Ovary (tissue), 9 donors: ENCODE results near the gene LRRC3. TPM values are rescaled to one million over a fixed set of nuclear protein-coding genes. Genes with fewer than 3 reads are reported as not detected.

Source experiments
- DNase-seq, 5 donors: peaks; one replicate each; pipeline ENCODE4 v3.0.0-alpha.2; 2019 to 2020
- H3K27ac ChIP-seq, 2 donors: fragments of 200-600 bp; one replicate each; pipeline versions ENCODE4 v1.5.1 to v1.8.0; 2019 to 2022
- H3K27me3 ChIP-seq: fragments of 200-600 bp; one replicate; pipeline ENCODE4 v1.8.0; 2022
- H3K36me3 ChIP-seq: fragments of 200-600 bp; sonication (generic); one replicate; pipeline ENCODE4 v1.5.1; 2019
- H3K4me1 ChIP-seq: one replicate; pipeline ENCODE4 v1.8.1; 2013; ENCODE audit warnings: mild to moderate bottlenecking, moderate library complexity; ENCODE audit not compliant: insufficient read depth
- H3K4me3 ChIP-seq: fragments of 200-600 bp; sonication (generic); one replicate; pipeline ENCODE4 v1.5.1; 2017
- H3K9me3 ChIP-seq, 2 donors: fragments of 200-600 bp in 1 of 2; sonication (generic) in 1 of 2; one replicate each; pipeline versions ENCODE4 v1.5.1 to v1.8.1; 2013 to 2019; ENCODE audit warnings: mild to moderate bottlenecking in 1 of 2, moderate library complexity in 1 of 2
- EP300 ChIP-seq: sonication (generic); formaldehyde crosslinking; IDR thresholded peaks from one replicate; pipeline ENCODE4 v1.6.1; 2017; ENCODE audit warnings: antibody characterized with exemption
- POLR2A ChIP-seq: fragments of 450-650 bp; IDR thresholded peaks from one replicate; pipeline ENCODE4 v1.6.1; 2017; ENCODE audit warnings: antibody characterized with exemption, mild to moderate bottlenecking, moderate library complexity
- WGBS, 3 donors: extraction: QIAGEN DNeasy Blood & Tissue Kit in 1 of 3; methylation state at CpG; one replicate each; pipeline versions ENCODE4 v1.1.5 to v1.1.7; 2013 to 2017; 5-methylcytosine and 5-hydroxymethylcytosine counted together
- intact Hi-C, 4 donors: fragments of 100-400 bp; cut with DNase I; formaldehyde crosslinking; loops; one replicate each; pipeline versions ENCODE4 v1.11.0 to v1.15.1; 2022 to 2023
- polyA plus RNA-seq, 2 donors: library from polyadenylated mRNA; stranded (reverse); fragments of 200-250 nt in 1 of 2; fragments of 350-450 nt in 1 of 2; fragmentation: Illumina TruSeq in 1 of 2; extraction: RNeasy Lipid Tissue Mini Kit (QIAGEN cat#74804) in 1 of 2; gene quantifications; one replicate each; pipeline ENCODE4 v1.2.3, GENCODE V29; 2013 to 2014
- total RNA-seq, 7 donors: library from RNA; depleted of rRNA in 2 of 7; stranded (reverse); fragments of >200 nt in 2 of 7; fragmentation: NEBNext Ultra II Directional in 3 of 7; extraction: Animal tissue kit (Norgen Biotek cat#: 25700) in 3 of 7; gene quantifications; one replicate each; pipeline versions ENCODE4 v1.1.0 to v1.2.4, GENCODE V29; 2016 to 2023
- TF ChIP-seq, protein P1 (sequence below), 3 donors: fragments of 450-650 bp in 2 of 3; fragments of 200-600 bp in 1 of 3; IDR thresholded peaks; one replicate each; pipeline versions ENCODE4 v1.5.1 to v1.8.0; 2016 to 2022; ENCODE audit warnings: antibody characterized with exemption in 3 of 3, mild to moderate bottlenecking in 1 of 3
- donor health status: DM: no; HTN: no; CAD: no; lungs with moderate emphysema.
- donor health status: DM: no; HTN: no; CAD: no.
- donor health status: Bipolar disorder and iron deficiency.
- donor health status: DM: yes; HTN: yes; CAD: no.
- donor health status: DM: no; HTN: no; CAD: no.
- donor health status: DM: yes; HTN: yes; CAD: no.

LRRC3 gene
- total and polyA plus RNA-seq, 9 donors: 2.4 to 6.8 (median 3.9) TPM

DNA sequence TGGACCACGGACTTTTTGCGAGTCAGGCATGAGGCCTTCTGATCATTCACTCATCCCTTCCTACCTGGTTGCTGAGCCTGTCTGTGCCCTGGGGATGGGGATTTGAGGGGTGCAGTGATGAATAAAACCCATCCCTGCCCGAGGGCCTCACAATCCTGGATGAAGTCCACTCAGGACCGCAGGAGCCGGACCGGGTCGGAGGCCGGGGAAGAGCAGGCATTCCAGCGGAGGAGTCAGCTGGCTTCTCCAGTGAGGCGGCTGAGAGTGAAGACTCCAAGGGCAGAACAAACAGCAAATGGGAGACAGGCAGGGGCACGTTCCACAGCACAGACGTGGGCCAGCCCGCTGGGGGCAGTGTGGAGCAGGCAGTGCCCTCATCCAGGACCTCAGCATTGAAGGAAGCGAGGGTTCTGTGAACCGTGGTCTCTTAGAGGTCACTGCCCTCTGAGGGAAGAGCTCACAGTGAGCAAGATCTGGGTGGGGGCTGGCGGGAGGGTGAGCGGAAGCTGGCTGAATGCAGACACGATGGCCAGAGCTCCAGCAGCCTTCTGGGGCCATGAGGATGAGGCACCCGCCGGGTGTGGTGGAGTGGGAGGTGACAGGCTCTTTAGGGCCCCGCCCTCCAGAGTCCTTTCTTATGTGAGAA, 10.9 kb upstream of the LRRC3 start:
- DNase-seq: peak in 2 of 5 donors; percentile 2 to 7
- intact Hi-C loops: no loop called here
- TF ChIP-seq, protein P1, sequence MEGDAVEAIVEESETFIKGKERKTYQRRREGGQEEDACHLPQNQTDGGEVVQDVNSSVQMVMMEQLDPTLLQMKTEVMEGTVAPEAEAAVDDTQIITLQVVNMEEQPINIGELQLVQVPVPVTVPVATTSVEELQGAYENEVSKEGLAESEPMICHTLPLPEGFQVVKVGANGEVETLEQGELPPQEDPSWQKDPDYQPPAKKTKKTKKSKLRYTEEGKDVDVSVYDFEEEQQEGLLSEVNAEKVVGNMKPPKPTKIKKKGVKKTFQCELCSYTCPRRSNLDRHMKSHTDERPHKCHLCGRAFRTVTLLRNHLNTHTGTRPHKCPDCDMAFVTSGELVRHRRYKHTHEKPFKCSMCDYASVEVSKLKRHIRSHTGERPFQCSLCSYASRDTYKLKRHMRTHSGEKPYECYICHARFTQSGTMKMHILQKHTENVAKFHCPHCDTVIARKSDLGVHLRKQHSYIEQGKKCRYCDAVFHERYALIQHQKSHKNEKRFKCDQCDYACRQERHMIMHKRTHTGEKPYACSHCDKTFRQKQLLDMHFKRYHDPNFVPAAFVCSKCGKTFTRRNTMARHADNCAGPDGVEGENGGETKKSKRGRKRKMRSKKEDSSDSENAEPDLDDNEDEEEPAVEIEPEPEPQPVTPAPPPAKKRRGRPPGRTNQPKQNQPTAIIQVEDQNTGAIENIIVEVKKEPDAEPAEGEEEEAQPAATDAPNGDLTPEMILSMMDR (IDR thresholded peaks at IDR 0.05): no peak
- no peak for TF ChIP-seq POLR2A
- Histone ChIP-seq H3K4me3 (no peak overlapping the region), H3K36me3 (no peaks in the 10 kb centered on the region), H3K27ac (no peak overlapping the region), H3K27me3 (no peaks in the 10 kb centered on the region), H3K4me1 (no peaks in the 10 kb centered on the region), H3K9me3 (no peaks in the 10 kb centered on the region)
- 71 to 74% (median 72%) methylated on average over 21 of the region's 21 CpGs for WGBS, 3 donors

DNA sequence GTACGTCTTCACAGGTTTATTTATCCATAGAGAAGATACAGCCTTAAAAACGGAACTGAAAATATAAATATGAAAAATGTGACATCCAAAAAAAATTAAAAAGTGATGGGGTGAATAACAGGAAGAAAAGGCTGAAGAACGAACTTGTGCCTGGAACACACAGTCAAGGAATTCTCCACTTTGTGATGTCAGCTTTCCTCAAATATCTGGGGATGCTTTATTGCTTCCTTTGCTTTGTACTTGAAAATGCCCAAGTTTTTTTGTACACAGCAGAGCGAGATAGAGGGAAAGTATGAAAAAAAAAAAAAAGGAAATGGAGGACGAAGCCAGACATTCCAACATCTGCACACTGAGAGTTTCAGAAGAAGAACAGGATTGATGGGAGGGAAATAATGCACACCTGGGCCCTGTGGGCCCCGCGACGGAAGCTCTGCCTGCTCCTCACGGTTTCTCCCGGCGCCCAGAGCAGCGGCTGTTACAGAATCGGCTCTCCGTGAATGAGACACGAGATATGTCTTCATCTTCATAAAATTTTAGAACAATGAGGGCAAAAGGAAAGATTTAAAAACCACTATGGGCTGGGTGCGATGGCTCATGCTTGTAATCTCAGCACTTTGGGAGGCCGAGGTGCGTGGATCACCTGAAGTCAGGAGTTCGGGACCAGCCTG, 10.0 kb upstream of the LRRC3 start:
- Histone ChIP-seq H3K27ac (no peak overlapping the region), H3K4me3 (no peak overlapping the region), H3K27me3 (no peaks in the 10 kb centered on the region), H3K36me3 (no peaks in the 10 kb centered on the region), H3K9me3 (no peaks in the 10 kb centered on the region), H3K4me1 (no peaks in the 10 kb centered on the region)
- no peak for DNase-seq
- 32 to 35% (median 33%) methylated on average over 19 of the region's 19 CpGs for WGBS, 3 donors
- intact Hi-C loops: no loop called here
- no peak for TF ChIP-seq EP300
- TF ChIP-seq POLR2A: no peak
- TF ChIP-seq, protein P1 (IDR thresholded peaks at IDR 0.05): no peak

DNA sequence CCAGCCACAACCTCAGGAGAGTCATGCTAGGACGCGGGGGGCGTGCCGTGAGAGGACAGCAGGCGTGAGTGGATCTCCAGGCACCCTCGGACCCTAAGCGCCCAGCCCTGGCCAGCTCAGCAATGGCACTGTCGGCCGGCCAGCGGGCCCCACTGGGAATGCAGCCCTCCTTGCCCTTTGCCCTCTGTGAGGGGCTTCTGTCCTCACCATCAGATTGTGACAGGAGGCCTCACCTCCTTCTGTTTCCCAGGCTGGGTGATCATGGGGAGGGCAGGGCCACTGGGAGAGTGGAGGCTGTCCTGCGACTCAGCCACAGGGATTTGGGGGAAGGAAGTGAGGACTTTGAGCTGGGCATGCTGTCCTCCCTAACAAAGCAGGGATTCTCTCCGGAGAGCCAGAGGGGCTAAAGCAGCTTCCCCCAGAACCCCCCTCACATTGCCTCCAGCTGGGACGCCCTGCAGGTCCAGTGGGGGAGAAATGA, 6.6 kb upstream of the LRRC3 start:
- TF ChIP-seq, protein P1 (IDR thresholded peaks at IDR 0.05): no peak
- TF ChIP-seq POLR2A (no peak), EP300 (no peak)
- Histone ChIP-seq H3K36me3 (no peaks in the 10 kb centered on the region), H3K27ac (no peak overlapping the region), H3K4me1 (no peaks in the 10 kb centered on the region), H3K4me3 (no peak overlapping the region), H3K27me3 (no peaks in the 10 kb centered on the region), H3K9me3 (no peaks in the 10 kb centered on the region)
- 45 to 54% (median 47%) methylated on average over 13 of the region's 13 CpGs for WGBS, 3 donors
- no peak for DNase-seq
- intact Hi-C loops: no loop called here

DNA sequence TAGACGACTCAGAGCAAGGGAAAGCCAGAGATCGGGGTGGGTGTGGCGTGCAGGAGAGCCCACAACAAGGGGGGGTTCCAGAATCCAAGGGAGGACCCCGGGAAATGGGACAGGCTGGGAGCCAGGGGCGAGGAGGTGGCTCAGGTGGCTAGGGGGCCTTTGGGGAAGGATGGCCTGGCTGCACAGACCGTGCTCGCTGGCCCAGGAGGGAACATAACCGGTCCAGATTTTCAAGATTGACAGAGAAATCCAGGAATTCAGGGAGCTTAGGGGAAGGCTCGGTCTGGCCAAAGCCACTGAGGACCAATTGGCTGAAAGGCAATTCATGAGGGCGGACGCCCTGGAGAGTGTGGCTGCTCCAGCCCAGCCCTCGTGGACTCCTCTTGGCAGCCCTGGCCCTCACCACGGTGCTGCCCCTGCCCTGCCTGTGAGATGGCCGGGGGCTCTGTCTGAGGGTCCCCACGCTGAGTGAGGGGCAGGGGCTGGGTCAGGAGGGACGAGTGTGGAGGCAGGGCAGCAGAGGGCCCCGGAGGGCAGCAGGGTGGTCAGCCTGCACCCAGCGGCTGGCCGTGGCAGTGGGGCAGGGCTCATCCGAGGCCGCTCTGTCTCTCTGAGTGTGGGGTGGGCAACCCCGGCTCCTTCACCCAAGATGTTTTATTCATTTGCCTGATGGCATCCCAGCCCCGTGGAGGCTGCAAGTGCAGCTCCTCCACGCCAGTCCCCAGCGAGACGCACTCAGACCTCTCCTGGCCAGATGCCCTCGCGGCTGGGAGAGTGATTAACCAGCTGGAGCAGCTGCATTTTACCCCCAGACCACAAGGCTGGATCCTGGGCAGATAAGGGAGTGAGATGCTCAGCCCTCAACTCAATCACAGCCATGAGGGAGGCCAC, 5.6 kb upstream of the LRRC3 start:
- TF ChIP-seq POLR2A: no peak
- TF ChIP-seq EP300: no peak
- TF ChIP-seq, protein P1 (IDR thresholded peaks at IDR 0.05): no peak
- no peak overlapping the region for H3K27ac ChIP-seq
- intact Hi-C loops: no loop called here
- H3K9me3 ChIP-seq: no peaks in the 10 kb centered on the region
- H3K4me1 ChIP-seq: peaks cover under 1% of the 10 kb centered on the region
- no peaks in the 10 kb centered on the region for H3K27me3 ChIP-seq
- no peaks in the 10 kb centered on the region for H3K36me3 ChIP-seq
- no peak overlapping the region for H3K4me3 ChIP-seq
- DNase-seq: peak in 1 of 5 donors; percentile 7
- WGBS, 3 donors: 47 to 55% (median 49%) methylated on average over 27 to 28 of the region's 28 CpGs
